ENCODE measurements around the gene CPN2. TPM values are rescaled to one million over a fixed set of nuclear protein-coding genes. Genes with fewer than 3 reads are reported as not detected.

CPN2 gene, protein sequence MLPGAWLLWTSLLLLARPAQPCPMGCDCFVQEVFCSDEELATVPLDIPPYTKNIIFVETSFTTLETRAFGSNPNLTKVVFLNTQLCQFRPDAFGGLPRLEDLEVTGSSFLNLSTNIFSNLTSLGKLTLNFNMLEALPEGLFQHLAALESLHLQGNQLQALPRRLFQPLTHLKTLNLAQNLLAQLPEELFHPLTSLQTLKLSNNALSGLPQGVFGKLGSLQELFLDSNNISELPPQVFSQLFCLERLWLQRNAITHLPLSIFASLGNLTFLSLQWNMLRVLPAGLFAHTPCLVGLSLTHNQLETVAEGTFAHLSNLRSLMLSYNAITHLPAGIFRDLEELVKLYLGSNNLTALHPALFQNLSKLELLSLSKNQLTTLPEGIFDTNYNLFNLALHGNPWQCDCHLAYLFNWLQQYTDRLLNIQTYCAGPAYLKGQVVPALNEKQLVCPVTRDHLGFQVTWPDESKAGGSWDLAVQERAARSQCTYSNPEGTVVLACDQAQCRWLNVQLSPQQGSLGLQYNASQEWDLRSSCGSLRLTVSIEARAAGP
- not detected in 2 replicates for total RNA-seq

DNA sequence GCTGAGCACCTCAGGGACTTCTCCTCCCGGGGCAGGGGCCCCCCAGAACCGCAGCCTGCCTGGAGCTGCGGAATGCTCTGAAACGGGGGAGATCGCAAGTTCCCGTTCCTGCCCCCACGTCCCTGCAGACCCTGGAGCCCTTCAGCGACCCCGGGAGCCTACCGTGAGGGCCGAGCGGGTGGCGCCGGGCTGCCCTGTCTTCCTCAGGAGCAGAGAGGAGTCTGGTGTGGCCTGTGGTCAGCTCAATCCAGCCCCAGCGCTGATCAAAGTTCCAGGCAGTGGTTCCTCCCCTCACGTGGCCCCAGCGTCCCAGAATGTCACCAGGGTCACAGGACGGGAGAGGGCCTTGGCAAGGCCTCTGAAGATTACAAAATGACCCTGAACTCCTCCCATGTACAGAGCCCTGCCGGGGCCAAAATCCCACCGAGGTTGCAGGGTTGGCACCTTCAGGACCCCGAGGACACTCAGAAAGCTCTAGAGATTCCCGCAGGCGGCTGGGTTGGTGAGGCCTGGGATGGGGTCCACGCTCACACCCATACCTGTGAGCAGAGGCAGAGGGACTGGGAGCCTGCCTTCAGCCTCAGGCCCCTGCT is at the start of gene CPN2:
Gene CPN2 (minus strand): TSS at position 249 of the 593 bp plus-strand sequence. CDS start 8,626 bp downstream, outside the sequence.

DNA sequence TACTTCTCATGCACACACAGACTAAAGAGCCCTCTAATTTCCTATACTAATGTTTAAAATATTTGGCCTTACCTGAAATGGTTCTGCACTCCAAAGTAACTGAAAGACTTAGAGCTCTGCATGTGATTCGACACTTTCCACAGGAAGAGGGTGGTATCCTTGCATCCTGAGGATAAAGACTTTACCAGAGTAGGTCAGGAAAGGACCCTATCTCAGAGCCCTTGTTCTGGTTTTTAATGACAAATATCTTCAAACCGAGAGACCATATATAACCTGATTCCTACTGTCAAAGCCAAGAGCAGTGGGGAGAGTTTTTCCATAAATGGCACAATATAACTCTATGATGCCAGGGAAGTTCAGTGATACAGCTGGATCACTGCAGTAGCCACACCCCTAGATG is 48.0 kb upstream of the CPN2 start, which contains the start of gene GP5:
Gene GP5 (minus strand): TSS at position 101 of the 400 bp plus-strand sequence. CDS start 984 bp downstream, outside the sequence.

DNA sequence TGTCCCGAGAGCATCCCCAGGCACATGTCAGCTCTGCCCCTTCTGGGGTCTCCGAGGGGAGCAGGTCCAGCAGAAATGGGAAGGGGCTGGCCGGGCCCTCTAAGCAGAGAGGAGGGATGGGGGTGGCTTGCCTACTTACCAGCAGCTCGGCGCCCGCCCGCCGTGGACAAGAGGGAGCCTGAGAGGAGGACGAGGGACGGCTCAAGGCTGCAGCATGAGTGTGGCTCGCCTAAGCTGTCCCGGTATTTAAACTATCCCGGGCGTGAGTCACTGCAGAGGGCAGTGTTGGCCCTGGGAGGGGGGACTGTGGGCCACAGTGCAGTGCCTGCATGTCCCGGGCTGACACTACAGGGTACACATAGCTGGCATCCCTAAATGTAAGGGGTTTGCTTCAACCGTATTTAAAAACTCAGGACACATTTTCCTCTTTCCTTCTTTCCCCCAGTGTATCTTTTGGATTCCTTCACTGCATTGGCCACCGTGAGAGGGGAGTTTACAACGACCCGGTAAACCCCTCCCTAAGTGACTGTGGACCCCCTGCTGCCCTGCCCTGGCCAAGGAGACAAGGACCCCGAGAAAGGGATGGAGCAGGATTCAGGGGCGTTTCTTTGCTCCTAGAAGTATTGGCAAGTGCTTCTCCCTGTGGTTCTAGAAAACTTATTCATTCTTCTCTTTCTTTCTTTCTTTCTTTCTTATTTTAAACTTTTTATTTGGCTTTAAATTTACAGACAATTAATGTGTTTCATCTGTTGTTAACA is 18.6 kb upstream of the CPN2 start, which contains the start of gene LRRC15:
Gene LRRC15 (minus strand): TSS at position 222 of the 758 bp plus-strand sequence. CDS start 8,700 bp downstream, outside the sequence.

Other genes with a start within 250 kb of the CPN2 start
- 0.44 and 2.0 TPM in 2 replicates for gene HES1, start 215.2 kb downstream of the CPN2 start, total RNA-seq
- 0.73 and 1.7 TPM in 2 replicates for gene LRRC15, start 18.4 kb upstream of the CPN2 start, total RNA-seq
- gene GP5, start 47.9 kb upstream of the CPN2 start, total RNA-seq, result 0.17 TPM in 1 of 2 replicates, not detected in the other
- gene ATP13A3, start 135.7 kb upstream of the CPN2 start, total RNA-seq, result 292 and 419 TPM in 2 replicates

Data from smooth muscle cell of trachea (primary cell).